Measurements from ENCODE around the gene RPTOR. TPM values are rescaled to one million over a fixed set of nuclear protein-coding genes. Genes with fewer than 3 reads are reported as not detected.

RPTOR gene
- total RNA-seq, 1 experiment from 2014 or later: 66.7 TPM

DNA sequence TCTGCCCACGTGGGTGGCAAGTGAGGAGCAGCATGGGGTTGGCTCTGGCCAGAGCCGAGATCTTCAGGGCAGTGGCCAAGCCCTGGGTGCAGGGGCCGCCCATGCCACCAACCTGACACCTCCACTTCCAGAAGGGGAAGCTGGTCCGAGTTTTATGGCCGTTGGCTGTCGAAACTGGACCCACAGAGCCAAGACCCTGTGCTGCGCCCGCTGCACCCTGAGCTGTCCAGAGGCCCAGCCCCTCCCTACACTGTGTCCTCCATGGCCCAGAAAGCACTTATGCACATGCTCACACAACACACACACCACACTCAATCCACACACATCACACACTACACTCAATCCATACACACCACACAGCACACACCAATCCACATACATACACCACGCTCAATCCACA lies 33.9 kb upstream of the RPTOR start:
- Histone ChIP-seq H3K27me3 (replicated peaks; ENCODE audit: control insufficient read depth, insufficient read depth, low read length) (no peaks in the 10 kb centered on the region), H3K4me3 (ENCODE audit: low read depth, low read length) (no peak overlapping the region), H3K36me3 (ENCODE audit: control insufficient read depth, insufficient read depth, low read length) (no peaks in the 10 kb centered on the region), H3K9me3 (no peaks in the 10 kb centered on the region), H3K4me1 (no peaks in the 10 kb centered on the region)
- CTCF ChIA-PET: no interaction called here
- intact Hi-C loops (cut with micrococcal nuclease; ENCODE audit: unreplicated experiment): no loop called here
- H3K9me3 Mint-ChIP-seq (ENCODE audit: unreplicated experiment): no peaks in the 10 kb centered on the region
- peaks cover 3% of the 10 kb centered on the region for H3K27me3 Mint-ChIP-seq (ENCODE audit: insufficient read depth, unreplicated experiment)
- no peaks in the 10 kb centered on the region for H3K36me3 Mint-ChIP-seq (ENCODE audit: insufficient read depth, unreplicated experiment)
- TF ChIP-seq, protein P1, sequence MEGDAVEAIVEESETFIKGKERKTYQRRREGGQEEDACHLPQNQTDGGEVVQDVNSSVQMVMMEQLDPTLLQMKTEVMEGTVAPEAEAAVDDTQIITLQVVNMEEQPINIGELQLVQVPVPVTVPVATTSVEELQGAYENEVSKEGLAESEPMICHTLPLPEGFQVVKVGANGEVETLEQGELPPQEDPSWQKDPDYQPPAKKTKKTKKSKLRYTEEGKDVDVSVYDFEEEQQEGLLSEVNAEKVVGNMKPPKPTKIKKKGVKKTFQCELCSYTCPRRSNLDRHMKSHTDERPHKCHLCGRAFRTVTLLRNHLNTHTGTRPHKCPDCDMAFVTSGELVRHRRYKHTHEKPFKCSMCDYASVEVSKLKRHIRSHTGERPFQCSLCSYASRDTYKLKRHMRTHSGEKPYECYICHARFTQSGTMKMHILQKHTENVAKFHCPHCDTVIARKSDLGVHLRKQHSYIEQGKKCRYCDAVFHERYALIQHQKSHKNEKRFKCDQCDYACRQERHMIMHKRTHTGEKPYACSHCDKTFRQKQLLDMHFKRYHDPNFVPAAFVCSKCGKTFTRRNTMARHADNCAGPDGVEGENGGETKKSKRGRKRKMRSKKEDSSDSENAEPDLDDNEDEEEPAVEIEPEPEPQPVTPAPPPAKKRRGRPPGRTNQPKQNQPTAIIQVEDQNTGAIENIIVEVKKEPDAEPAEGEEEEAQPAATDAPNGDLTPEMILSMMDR (IDR thresholded peaks at IDR 0.05; ENCODE audit: insufficient read depth in 1 of 2, low read depth in 1 of 2, low read length in 1 of 2, severe bottlenecking in 1 of 2, unreplicated experiment in 1 of 2): no peak
- H3K27ac Mint-ChIP-seq (ENCODE audit: unreplicated experiment): no peak overlapping the region
- no peak for DNase-seq
- BruUV-seq (replicated peaks): no TSS peak
- POLR2A ChIA-PET: no interaction called here
- no peak overlapping the region for H3K4me3 Mint-ChIP-seq (ENCODE audit: unreplicated experiment)
- no peaks in the 10 kb centered on the region for H3K4me1 Mint-ChIP-seq (ENCODE audit: low read depth, unreplicated experiment)

DNA sequence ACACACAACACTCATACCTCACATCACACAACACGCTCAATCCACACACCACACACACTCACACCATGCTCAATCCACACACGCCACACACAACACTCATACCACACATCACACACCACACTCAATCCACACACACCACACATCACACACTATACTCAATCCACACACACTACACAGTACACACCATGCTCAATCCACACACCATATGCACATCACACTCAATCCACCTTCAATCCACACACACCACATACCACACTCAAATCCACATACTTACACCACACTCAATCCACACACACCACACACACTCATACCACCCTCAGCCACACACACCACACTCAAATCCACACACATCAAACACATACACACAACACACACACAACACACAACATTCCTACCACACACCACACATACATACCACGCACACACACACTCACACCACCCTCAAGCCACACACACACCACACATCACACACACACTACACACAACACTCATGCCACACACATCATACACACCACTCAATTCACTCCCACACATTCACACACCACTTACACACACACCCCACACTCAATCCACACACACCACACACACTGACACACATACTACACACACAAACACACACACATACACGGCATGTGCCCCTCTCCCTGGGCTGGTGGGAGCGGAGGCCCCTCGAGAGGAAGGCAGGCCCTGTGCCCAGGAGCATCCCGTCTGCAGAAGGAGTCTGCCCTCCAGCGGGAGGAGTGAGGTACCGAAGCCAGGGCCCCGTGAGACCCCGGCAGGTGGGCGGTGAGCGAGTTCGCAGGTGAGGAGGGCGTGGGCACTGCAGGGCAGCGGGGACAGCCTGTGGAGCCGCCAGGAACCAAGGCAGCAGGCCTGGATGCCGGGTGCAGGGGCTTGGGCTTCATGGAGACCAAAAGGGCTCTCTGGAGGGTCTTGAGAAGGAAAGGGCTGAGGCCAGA lies 33.1 kb upstream of the RPTOR start:
- Mint-ChIP-seq H3K4me1 (ENCODE audit: low read depth, unreplicated experiment) (no peaks in the 10 kb centered on the region), H3K27me3 (ENCODE audit: insufficient read depth, unreplicated experiment) (peaks cover 3% of the 10 kb centered on the region), H3K9me3 (ENCODE audit: unreplicated experiment) (no peaks in the 10 kb centered on the region), H3K36me3 (ENCODE audit: insufficient read depth, unreplicated experiment) (no peaks in the 10 kb centered on the region), H3K4me3 (ENCODE audit: unreplicated experiment) (no peak overlapping the region), H3K27ac (ENCODE audit: unreplicated experiment) (no peak overlapping the region)
- Histone ChIP-seq H3K36me3 (ENCODE audit: control insufficient read depth, insufficient read depth, low read length) (no peaks in the 10 kb centered on the region), H3K9me3 (no peaks in the 10 kb centered on the region), H3K4me3 (ENCODE audit: low read depth, low read length) (no peak overlapping the region), H3K4me1 (no peaks in the 10 kb centered on the region), H3K27me3 (replicated peaks; ENCODE audit: control insufficient read depth, insufficient read depth, low read length) (no peaks in the 10 kb centered on the region)
- CTCF ChIA-PET: no interaction called here
- POLR2A ChIA-PET: no interaction called here
- DNase-seq: no peak
- TF ChIP-seq, protein P1 (IDR thresholded peaks at IDR 0.05; ENCODE audit: insufficient read depth in 1 of 2, low read depth in 1 of 2, low read length in 1 of 2, severe bottlenecking in 1 of 2, unreplicated experiment in 1 of 2): no peak
- intact Hi-C loops (cut with micrococcal nuclease; ENCODE audit: unreplicated experiment): no loop called here
- no TSS peak for BruUV-seq (replicated peaks)

DNA sequence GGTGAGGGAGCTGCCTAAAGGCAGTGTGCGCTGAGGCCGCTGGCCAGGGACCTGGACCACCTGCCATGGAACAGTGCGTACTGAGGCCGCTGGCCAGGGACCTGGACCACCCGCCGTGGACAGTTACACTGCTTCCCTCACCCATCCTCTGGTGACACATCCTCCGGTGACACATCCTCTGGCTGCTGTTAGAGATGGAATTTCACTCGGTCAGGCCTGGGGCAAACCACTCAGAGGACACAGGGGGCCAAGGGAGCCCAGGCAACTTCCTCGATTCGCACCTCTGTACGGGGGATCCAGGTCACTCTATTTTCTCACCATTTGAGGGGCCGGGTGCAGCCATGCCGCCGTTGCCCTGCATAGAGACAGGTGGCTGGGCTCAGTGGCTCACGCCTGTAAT lies 32.4 kb upstream of the RPTOR start:
- no TSS peak for BruUV-seq (replicated peaks)
- no peaks in the 10 kb centered on the region for H3K9me3 ChIP-seq
- POLR2A ChIA-PET: no interaction called here
- no peak overlapping the region for H3K4me3 Mint-ChIP-seq (ENCODE audit: unreplicated experiment)
- no peak overlapping the region for H3K4me3 ChIP-seq (ENCODE audit: low read depth, low read length)
- no peak overlapping the region for H3K27ac Mint-ChIP-seq (ENCODE audit: unreplicated experiment)
- no peaks in the 10 kb centered on the region for H3K4me1 ChIP-seq
- intact Hi-C loops (cut with micrococcal nuclease; ENCODE audit: unreplicated experiment): no loop called here
- H3K36me3 Mint-ChIP-seq (ENCODE audit: insufficient read depth, unreplicated experiment): no peaks in the 10 kb centered on the region
- TF ChIP-seq, protein P1 (IDR thresholded peaks at IDR 0.05; ENCODE audit: insufficient read depth in 1 of 2, low read depth in 1 of 2, low read length in 1 of 2, severe bottlenecking in 1 of 2, unreplicated experiment in 1 of 2): no peak
- H3K9me3 Mint-ChIP-seq (ENCODE audit: unreplicated experiment): no peaks in the 10 kb centered on the region
- no peaks in the 10 kb centered on the region for H3K4me1 Mint-ChIP-seq (ENCODE audit: low read depth, unreplicated experiment)
- CTCF ChIA-PET: no interaction called here
- H3K27me3 Mint-ChIP-seq (ENCODE audit: insufficient read depth, unreplicated experiment): no peaks in the 10 kb centered on the region
- DNase-seq: no peak
- H3K36me3 ChIP-seq (ENCODE audit: control insufficient read depth, insufficient read depth, low read length): no peaks in the 10 kb centered on the region
- H3K27me3 ChIP-seq (replicated peaks; ENCODE audit: control insufficient read depth, insufficient read depth, low read length): no peaks in the 10 kb centered on the region
